Caco-2 (cell line): ENCODE results near the gene ALDH1A3. TPM values are rescaled to one million over a fixed set of nuclear protein-coding genes. Genes with fewer than 3 reads are reported as not detected.

Experiments used
- BruUV-seq: library from RNA; stranded (reverse); fragments of 400-500 nt; replicated peaks from 2 replicates; lab custom pipeline; 2021; lab: Mats Ljungman, UMichigan
- CTCF ChIA-PET: fragments of 300-600 bp; sonication (Branson Sonifier 250); formaldehyde crosslinking; loops from one replicate; lab custom pipeline; 2022; ENCODE audit warnings: antibody characterized with exemption; lab: Charles Lee
- POLR2A ChIA-PET: fragments of 300-600 bp; sonication (Branson Sonifier 250); formaldehyde crosslinking; loops from one replicate; lab custom pipeline; 2022; ENCODE audit warnings: antibody characterized with exemption; lab: Charles Lee
- DNase-seq, 2 experiments: peaks; one replicate each; pipeline versions ENCODE4 v3.0.0 to v3.0.0-alpha.2; 2020 to 2022
- H3K27me3 ChIP-seq: replicated peaks from 2 replicates; pipeline ENCODE4 v1.6.0; 2011; ENCODE audit warnings: low read length; ENCODE audit not compliant: control insufficient read depth, insufficient read depth
- H3K36me3 ChIP-seq: 2 replicates; pipeline ENCODE4 v1.5.1; 2011; ENCODE audit warnings: low read length; ENCODE audit not compliant: control insufficient read depth, insufficient read depth
- H3K4me1 ChIP-seq: fragments of 250-450 bp; sonication (Bioruptor Pico); 2 replicates; pipeline ENCODE4 v1.5.1; 2020; ENCODE audit warnings: mild to moderate bottlenecking
- H3K4me3 ChIP-seq: 2 replicates; pipeline ENCODE4 v1.5.1; 2011; ENCODE audit warnings: low read depth, mild to moderate bottlenecking, control low read depth, low read length
- H3K9me3 ChIP-seq: fragments of 250-450 bp; sonication (Bioruptor Pico); 2 replicates; pipeline ENCODE4 v1.5.1; 2020; ENCODE audit warnings: mild to moderate bottlenecking, moderate library complexity
- H3K27ac Mint-ChIP-seq: one replicate; pipeline ENCODE4 v1.8.0; 2022; ENCODE audit warnings: mixed read lengths; ENCODE audit not compliant: unreplicated experiment
- H3K27me3 Mint-ChIP-seq: one replicate; pipeline ENCODE4 v1.8.0; 2022; ENCODE audit warnings: mixed read lengths; ENCODE audit not compliant: insufficient read depth, unreplicated experiment
- H3K36me3 Mint-ChIP-seq: one replicate; pipeline ENCODE4 v1.8.0; 2022; ENCODE audit warnings: mild to moderate bottlenecking, mixed read lengths; ENCODE audit not compliant: insufficient read depth, unreplicated experiment
- H3K4me1 Mint-ChIP-seq: one replicate; pipeline ENCODE4 v1.8.0; 2022; ENCODE audit warnings: low read depth, mixed read lengths; ENCODE audit not compliant: unreplicated experiment
- H3K4me3 Mint-ChIP-seq: one replicate; pipeline ENCODE4 v1.8.0; 2022; ENCODE audit warnings: mild to moderate bottlenecking, moderate library complexity, mixed read lengths; ENCODE audit not compliant: unreplicated experiment
- H3K9me3 Mint-ChIP-seq: one replicate; pipeline ENCODE4 v1.8.0; 2022; ENCODE audit warnings: mixed read lengths; ENCODE audit not compliant: unreplicated experiment
- CTCF ChIP-seq, 2 experiments: fragments of 200-600 bp in 1 of 2; IDR thresholded peaks; 1 replicate in 1 of 2; 2 replicates in 1 of 2; pipeline versions ENCODE4 v1.5.1 to v1.8.0; 2011 to 2022; ENCODE audit warnings: antibody characterized with exemption in 1 of 2, control low read depth in 1 of 2, inconsistent platforms in 1 of 2, low read depth in 1 of 2, low read length in 1 of 2, mild to moderate bottlenecking in 1 of 2, moderate library complexity in 1 of 2; ENCODE audit not compliant: insufficient read depth in 1 of 2, severe bottlenecking in 1 of 2, unreplicated experiment in 1 of 2
- intact Hi-C: fragments of 100-400 bp; cut with micrococcal nuclease; formaldehyde crosslinking; loops from one replicate; pipeline ENCODE4 v1.10.0; 2022; ENCODE audit not compliant: unreplicated experiment
- total RNA-seq: library from RNA; stranded (reverse); gene quantifications from 2 replicates; pipeline ENCODE4 v1.2.3, GENCODE V29; 2022

ALDH1A3 gene
- total RNA-seq, 1 experiment from 2014 or later = 6.6 TPM

- Mint-ChIP-seq H3K27ac (no peak overlapping the region), H3K4me1 (peaks cover 17% of the 10 kb centered on the region), H3K36me3 (no peaks in the 10 kb centered on the region), H3K9me3 (no peaks in the 10 kb centered on the region), H3K27me3 (no peaks in the 10 kb centered on the region), H3K4me3 (no peak overlapping the region)
- H3K9me3 ChIP-seq = no peaks in the 10 kb centered on the region
- CTCF ChIA-PET = no interaction called here
- TF ChIP-seq CTCF (IDR thresholded peaks at IDR 0.05; ENCODE audit: insufficient read depth in 1 of 2, low read depth in 1 of 2, low read length in 1 of 2, severe bottlenecking in 1 of 2, unreplicated experiment in 1 of 2) = no peak
- POLR2A ChIA-PET = no interaction called here
- H3K4me1 ChIP-seq = no peaks in the 10 kb centered on the region
- no peaks in the 10 kb centered on the region for H3K27me3 ChIP-seq
- DNase-seq = no peak
- intact Hi-C loops = no loop called here
- H3K4me3 ChIP-seq = no peak overlapping the region
- no peaks in the 10 kb centered on the region for H3K36me3 ChIP-seq
- BruUV-seq = no TSS peak
Observed at GRCh38 chr15:100852630-100853029, 27.0 kb upstream of the ALDH1A3 start.

GRCh38 chr15:100853676-100854440 lies 25.8 kb upstream of the ALDH1A3 start:
- intact Hi-C loops = no loop called here
- no peaks in the 10 kb centered on the region for H3K27me3 Mint-ChIP-seq
- CTCF ChIA-PET = no interaction called here

GRCh38 chr15:100856867-100857266 lies 22.8 kb upstream of the ALDH1A3 start:
- intact Hi-C loops = no loop called here
- CTCF ChIA-PET = interaction anchor here (0.6 to 1.0 kb wide), 2 partner anchors 16 to 31 kb away, joined by 3 read pairs; no protein-coding TSS in a partner anchor
- no peaks in the 10 kb centered on the region for H3K27me3 Mint-ChIP-seq
- no peaks in the 10 kb centered on the region for H3K36me3 ChIP-seq
- H3K4me1 Mint-ChIP-seq = no peaks in the 10 kb centered on the region
- no peaks in the 10 kb centered on the region for H3K27me3 ChIP-seq
- BruUV-seq = no TSS peak
- no peak for TF ChIP-seq CTCF (IDR thresholded peaks at IDR 0.05; ENCODE audit: insufficient read depth in 1 of 2, low read depth in 1 of 2, low read length in 1 of 2, severe bottlenecking in 1 of 2, unreplicated experiment in 1 of 2)
- no peaks in the 10 kb centered on the region for H3K4me1 ChIP-seq
- POLR2A ChIA-PET = no interaction called here
- no peak for DNase-seq
- no peak overlapping the region for H3K27ac Mint-ChIP-seq
- H3K36me3 Mint-ChIP-seq = no peaks in the 10 kb centered on the region
- no peaks in the 10 kb centered on the region for H3K9me3 Mint-ChIP-seq
- no peaks in the 10 kb centered on the region for H3K9me3 ChIP-seq
- no peak overlapping the region for H3K4me3 Mint-ChIP-seq
- H3K4me3 ChIP-seq = no peak overlapping the region

More at GRCh38 chr15:100853676-100854440, 25.8 kb upstream of the ALDH1A3 start:
- Mint-ChIP-seq H3K27ac (no peak overlapping the region), H3K4me3 (no peak overlapping the region), H3K36me3 (no peaks in the 10 kb centered on the region), H3K9me3 (no peaks in the 10 kb centered on the region), H3K4me1 (peaks cover 17% of the 10 kb centered on the region)
- BruUV-seq = no TSS peak
- no peaks in the 10 kb centered on the region for H3K4me1 ChIP-seq
- H3K27me3 ChIP-seq = no peaks in the 10 kb centered on the region
- POLR2A ChIA-PET = no interaction called here
- H3K36me3 ChIP-seq = no peaks in the 10 kb centered on the region
- no peaks in the 10 kb centered on the region for H3K9me3 ChIP-seq
- DNase-seq = no peak
- H3K4me3 ChIP-seq = no peak overlapping the region
- TF ChIP-seq CTCF (IDR thresholded peaks at IDR 0.05; ENCODE audit: insufficient read depth in 1 of 2, low read depth in 1 of 2, low read length in 1 of 2, severe bottlenecking in 1 of 2, unreplicated experiment in 1 of 2) = no peak
